ENCODE measurements around the gene CRNKL1.
A peak's percentile ranks its signal among the peaks of the same experiment; 100 is the strongest.

CRNKL1 gene

DNA sequence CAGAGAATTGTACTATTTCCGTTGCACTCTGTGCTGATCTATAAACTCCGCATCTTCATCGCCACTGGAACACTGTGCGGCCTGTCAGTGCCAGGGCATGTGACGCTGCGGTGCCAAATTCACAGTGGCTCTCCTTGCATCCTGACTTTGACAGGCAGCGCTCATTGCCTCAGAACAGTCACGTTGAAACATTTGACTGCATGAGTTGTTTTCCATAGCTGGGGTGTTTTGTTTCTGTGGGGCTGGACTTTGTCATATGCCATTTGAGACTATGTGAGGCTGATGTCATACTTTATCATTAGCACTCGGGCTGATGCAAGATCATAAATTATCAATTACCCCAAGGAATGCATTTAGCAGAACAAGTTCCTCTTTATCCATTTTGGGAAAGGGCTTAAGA, 32.8 kb upstream of the CRNKL1 start:
- Histone ChIP-seq H3K9ac (no peak overlapping the region), H3K36me3 (ENCODE audit: insufficient read depth) (no peaks in the 10 kb centered on the region), H3K27ac (no peak overlapping the region), H2AFZ (ENCODE audit: low read depth) (no peak overlapping the region), H3K27me3 (ENCODE audit: insufficient read depth, low read depth) (no peaks in the 10 kb centered on the region), H4K20me1 (ENCODE audit: insufficient read depth) (no peaks in the 10 kb centered on the region), H3K4me2 (no peak overlapping the region), H3K4me1 (ENCODE audit: low read depth, poor library complexity, severe bottlenecking) (no peaks in the 10 kb centered on the region), H3K4me3 (IDR thresholded peaks at IDR 0.05; ENCODE audit: insufficient read depth, low read depth, low read length) (no peak overlapping the region), H3K79me2 (ENCODE audit: insufficient read depth, low read depth) (no peaks in the 10 kb centered on the region)
- TF ChIP-seq, protein P1, sequence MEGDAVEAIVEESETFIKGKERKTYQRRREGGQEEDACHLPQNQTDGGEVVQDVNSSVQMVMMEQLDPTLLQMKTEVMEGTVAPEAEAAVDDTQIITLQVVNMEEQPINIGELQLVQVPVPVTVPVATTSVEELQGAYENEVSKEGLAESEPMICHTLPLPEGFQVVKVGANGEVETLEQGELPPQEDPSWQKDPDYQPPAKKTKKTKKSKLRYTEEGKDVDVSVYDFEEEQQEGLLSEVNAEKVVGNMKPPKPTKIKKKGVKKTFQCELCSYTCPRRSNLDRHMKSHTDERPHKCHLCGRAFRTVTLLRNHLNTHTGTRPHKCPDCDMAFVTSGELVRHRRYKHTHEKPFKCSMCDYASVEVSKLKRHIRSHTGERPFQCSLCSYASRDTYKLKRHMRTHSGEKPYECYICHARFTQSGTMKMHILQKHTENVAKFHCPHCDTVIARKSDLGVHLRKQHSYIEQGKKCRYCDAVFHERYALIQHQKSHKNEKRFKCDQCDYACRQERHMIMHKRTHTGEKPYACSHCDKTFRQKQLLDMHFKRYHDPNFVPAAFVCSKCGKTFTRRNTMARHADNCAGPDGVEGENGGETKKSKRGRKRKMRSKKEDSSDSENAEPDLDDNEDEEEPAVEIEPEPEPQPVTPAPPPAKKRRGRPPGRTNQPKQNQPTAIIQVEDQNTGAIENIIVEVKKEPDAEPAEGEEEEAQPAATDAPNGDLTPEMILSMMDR (conservative IDR thresholded peaks at IDR 0.05; ENCODE audit: low read depth, low read length) = no peak

DNA sequence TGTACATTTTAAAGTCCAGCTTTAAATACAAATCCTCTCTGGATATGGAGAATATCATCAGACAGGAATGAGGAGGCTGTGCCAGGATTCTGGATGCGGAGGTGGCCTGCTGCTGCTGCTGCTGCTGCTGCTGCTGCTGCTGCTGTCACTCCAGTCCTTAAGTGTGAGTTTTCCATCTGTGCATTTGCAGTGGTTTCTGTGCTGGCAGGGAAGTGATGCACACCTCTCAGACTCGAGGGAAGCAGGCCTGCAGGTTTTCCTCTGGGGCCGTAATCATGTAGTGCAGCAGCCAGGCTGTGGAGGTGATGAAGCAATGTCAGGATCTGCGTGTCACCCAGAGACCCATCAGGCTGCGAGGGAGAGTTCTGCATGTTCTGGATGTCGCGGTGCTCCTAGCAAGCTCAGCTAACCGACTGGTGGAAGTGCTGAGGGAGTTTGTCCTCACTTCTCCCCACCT, 32.1 kb upstream of the CRNKL1 start:
- Histone ChIP-seq H3K36me3 (ENCODE audit: insufficient read depth) (no peaks in the 10 kb centered on the region), H2AFZ (ENCODE audit: low read depth) (peak overlapping the region; percentile 63; the same call in 1 of the 2 replicates), H3K27me3 (ENCODE audit: insufficient read depth, low read depth) (no peaks in the 10 kb centered on the region), H3K27ac (no peak overlapping the region), H3K4me3 (IDR thresholded peaks at IDR 0.05; ENCODE audit: insufficient read depth, low read depth, low read length) (no peak overlapping the region), H3K4me1 (ENCODE audit: low read depth, poor library complexity, severe bottlenecking) (no peaks in the 10 kb centered on the region), H3K9ac (no peak overlapping the region), H3K79me2 (ENCODE audit: insufficient read depth, low read depth) (no peaks in the 10 kb centered on the region), H3K4me2 (peak overlapping the region; percentile 38; the same call in 1 of the 2 replicates), H4K20me1 (ENCODE audit: insufficient read depth) (no peaks in the 10 kb centered on the region)
- TF ChIP-seq, protein P1 (conservative IDR thresholded peaks at IDR 0.05; ENCODE audit: low read depth, low read length) = no peak

GRCh38 chr20:20083807-20084206, 31.5 kb upstream of the CRNKL1 start:
- peak overlapping the region; percentile 63; the same call in 1 of the 2 replicates for H2AFZ ChIP-seq (ENCODE audit: low read depth)
- H3K27ac ChIP-seq = no peak overlapping the region
- no peaks in the 10 kb centered on the region for H3K4me1 ChIP-seq (ENCODE audit: low read depth, poor library complexity, severe bottlenecking)
- no peaks in the 10 kb centered on the region for H3K27me3 ChIP-seq (ENCODE audit: insufficient read depth, low read depth)
- no peak overlapping the region for H3K4me3 ChIP-seq (IDR thresholded peaks at IDR 0.05; ENCODE audit: insufficient read depth, low read depth, low read length)
- H3K79me2 ChIP-seq (ENCODE audit: insufficient read depth, low read depth) = no peaks in the 10 kb centered on the region
- H3K4me2 ChIP-seq = peak overlapping the region; percentile 38; the same call in 1 of the 2 replicates
- H3K9ac ChIP-seq = no peak overlapping the region
- TF ChIP-seq, protein P1 (conservative IDR thresholded peaks at IDR 0.05; ENCODE audit: low read depth, low read length) = peak; percentile 71
- H3K36me3 ChIP-seq (ENCODE audit: insufficient read depth) = no peaks in the 10 kb centered on the region
- no peaks in the 10 kb centered on the region for H4K20me1 ChIP-seq (ENCODE audit: insufficient read depth)

DNA sequence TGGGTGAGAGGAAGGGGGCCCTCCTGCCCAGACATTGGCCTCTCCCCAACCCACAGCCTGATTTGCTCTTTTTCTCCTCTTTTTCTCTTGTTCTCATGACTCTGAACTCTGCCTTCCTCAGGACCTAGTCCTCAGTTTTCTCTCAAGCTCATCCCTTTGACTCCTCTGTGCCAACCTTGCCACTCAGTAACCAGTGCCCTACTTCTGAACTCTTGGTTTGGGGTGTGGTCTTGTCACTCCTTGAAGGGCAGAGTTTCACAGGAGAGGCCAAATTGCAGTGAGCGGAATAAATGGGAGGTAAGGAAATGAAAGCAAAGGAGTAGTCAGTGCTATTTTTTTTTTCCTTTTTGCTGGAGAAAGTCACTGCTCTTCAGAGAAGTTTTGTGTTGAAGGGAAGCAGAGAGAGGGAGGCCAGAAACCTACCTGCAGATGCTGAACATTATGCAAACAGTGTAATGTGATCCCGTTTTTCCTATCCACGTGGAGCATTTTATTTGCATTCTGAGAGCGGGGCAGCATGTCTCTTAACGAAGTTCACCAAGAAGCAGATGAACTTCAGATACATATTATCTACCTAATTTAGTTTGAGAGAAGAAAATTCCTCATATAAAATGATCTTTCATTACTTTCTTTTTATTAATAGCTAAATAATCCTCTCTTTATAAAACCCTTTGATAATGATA, 27.0 kb upstream of the CRNKL1 start:
- no peak overlapping the region for H3K9ac ChIP-seq
- H3K27ac ChIP-seq = no peak overlapping the region
- H3K27me3 ChIP-seq (ENCODE audit: insufficient read depth, low read depth) = no peaks in the 10 kb centered on the region
- H3K4me2 ChIP-seq = no peak overlapping the region
- no peak overlapping the region for H3K4me3 ChIP-seq (IDR thresholded peaks at IDR 0.05; ENCODE audit: insufficient read depth, low read depth, low read length)
- H3K79me2 ChIP-seq (ENCODE audit: insufficient read depth, low read depth) = no peaks in the 10 kb centered on the region
- TF ChIP-seq, protein P1 (conservative IDR thresholded peaks at IDR 0.05; ENCODE audit: low read depth, low read length) = no peak
- H3K4me1 ChIP-seq (ENCODE audit: low read depth, poor library complexity, severe bottlenecking) = no peaks in the 10 kb centered on the region
- no peak overlapping the region for H2AFZ ChIP-seq (ENCODE audit: low read depth)
- H3K36me3 ChIP-seq (ENCODE audit: insufficient read depth) = no peaks in the 10 kb centered on the region
- no peaks in the 10 kb centered on the region for H4K20me1 ChIP-seq (ENCODE audit: insufficient read depth)
